Measurements from ENCODE around the gene SND1. TPM values are rescaled to one million over a fixed set of nuclear protein-coding genes. Genes with fewer than 3 reads are reported as not detected.

The SND1 gene
- total and polyA plus RNA-seq, 2 donors (not counting 1 experiment from before 2014, with no cell fraction given), result 44.4 to 165 TPM

- Histone ChIP-seq H4K20me1 (ENCODE audit: control insufficient read depth, insufficient read depth, low read length, poor library complexity, severe bottlenecking) (peaks cover 4% of the 10 kb centered on the region), H2AFZ (ENCODE audit: insufficient read depth, low read depth, low read length, poor library complexity, severe bottlenecking) (no peak overlapping the region), H3K9me3 (ENCODE audit: control extremely low read depth in 1 of 3, control insufficient read depth in 2 of 3, insufficient read depth in 1 of 3, low read length in 2 of 3) (no peaks in the 10 kb centered on the region), H3K4me1 (ENCODE audit: control insufficient read depth in 2 of 2, insufficient read depth in 2 of 2, low read length in 2 of 2) (no peaks in the 10 kb centered on the region), H3K79me2 (ENCODE audit: control insufficient read depth, insufficient read depth, low read length) (no peaks in the 10 kb centered on the region), H3K4me2 (replicated peaks; ENCODE audit: low read depth, low read length, poor library complexity, severe bottlenecking) (no peak overlapping the region), H3K27me3 (replicated peaks in 1 of 4; ENCODE audit: control extremely low read depth in 1 of 4, control insufficient read depth in 3 of 4, insufficient read depth in 4 of 4, low read length in 3 of 4) (no peaks in the 10 kb centered on the region), H3K27ac (ENCODE audit: low read length in 2 of 2) (no peak overlapping the region), H3K4me3 (ENCODE audit: control extremely low read depth in 1 of 5, extremely low read depth in 1 of 5, insufficient read depth in 1 of 5, low read depth in 2 of 5, low read length in 4 of 5) (no peak overlapping the region), H3K9ac (ENCODE audit: low read length) (no peak overlapping the region), H3K36me3 (replicated peaks in 1 of 2; ENCODE audit: control extremely low read depth in 1 of 2, control insufficient read depth in 1 of 2, extremely low read depth in 1 of 2, insufficient read depth in 2 of 2, low read length in 1 of 2) (peaks cover 3 to 84% of the 10 kb centered on the region in 2 experiments)
- no peaks in the 10 kb centered on the region for H3K9me3 Mint-ChIP-seq (ENCODE audit: insufficient read depth)
- TF ChIP-seq EZH2 (IDR thresholded peaks at IDR 0.05; ENCODE audit: borderline replicate concordance, insufficient read depth, low read depth, low read length, poor library complexity, severe bottlenecking), result no peak
- TF ChIP-seq, protein P1, sequence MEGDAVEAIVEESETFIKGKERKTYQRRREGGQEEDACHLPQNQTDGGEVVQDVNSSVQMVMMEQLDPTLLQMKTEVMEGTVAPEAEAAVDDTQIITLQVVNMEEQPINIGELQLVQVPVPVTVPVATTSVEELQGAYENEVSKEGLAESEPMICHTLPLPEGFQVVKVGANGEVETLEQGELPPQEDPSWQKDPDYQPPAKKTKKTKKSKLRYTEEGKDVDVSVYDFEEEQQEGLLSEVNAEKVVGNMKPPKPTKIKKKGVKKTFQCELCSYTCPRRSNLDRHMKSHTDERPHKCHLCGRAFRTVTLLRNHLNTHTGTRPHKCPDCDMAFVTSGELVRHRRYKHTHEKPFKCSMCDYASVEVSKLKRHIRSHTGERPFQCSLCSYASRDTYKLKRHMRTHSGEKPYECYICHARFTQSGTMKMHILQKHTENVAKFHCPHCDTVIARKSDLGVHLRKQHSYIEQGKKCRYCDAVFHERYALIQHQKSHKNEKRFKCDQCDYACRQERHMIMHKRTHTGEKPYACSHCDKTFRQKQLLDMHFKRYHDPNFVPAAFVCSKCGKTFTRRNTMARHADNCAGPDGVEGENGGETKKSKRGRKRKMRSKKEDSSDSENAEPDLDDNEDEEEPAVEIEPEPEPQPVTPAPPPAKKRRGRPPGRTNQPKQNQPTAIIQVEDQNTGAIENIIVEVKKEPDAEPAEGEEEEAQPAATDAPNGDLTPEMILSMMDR (IDR thresholded peaks at IDR 0.05), result no peak
- WGBS (ENCODE audit: insufficient coverage), result 100% methylated on average over 3 of the region's 6 CpGs
- H3K27me3 Mint-ChIP-seq, result no peaks in the 10 kb centered on the region
- intact Hi-C loops (cut with micrococcal nuclease), result no loop called here
- H3K27ac Mint-ChIP-seq, result no peak overlapping the region
- CTCF ChIA-PET, result interaction anchor here (13.3 kb wide), 1 partner anchor 506 kb away, joined by 456 read pairs; no protein-coding TSS in a partner anchor
- no peak for DNase-seq
- ATAC-seq (ENCODE audit: low read depth), result no peak
- H3K4me3 Mint-ChIP-seq, result no peak overlapping the region
- H3K4me1 Mint-ChIP-seq, result no peaks in the 10 kb centered on the region
- POLR2A ChIA-PET, result no interaction called here
Observed at GRCh38 chr7:127702052-127702652, 50.2 kb downstream of the SND1 start.

DNA sequence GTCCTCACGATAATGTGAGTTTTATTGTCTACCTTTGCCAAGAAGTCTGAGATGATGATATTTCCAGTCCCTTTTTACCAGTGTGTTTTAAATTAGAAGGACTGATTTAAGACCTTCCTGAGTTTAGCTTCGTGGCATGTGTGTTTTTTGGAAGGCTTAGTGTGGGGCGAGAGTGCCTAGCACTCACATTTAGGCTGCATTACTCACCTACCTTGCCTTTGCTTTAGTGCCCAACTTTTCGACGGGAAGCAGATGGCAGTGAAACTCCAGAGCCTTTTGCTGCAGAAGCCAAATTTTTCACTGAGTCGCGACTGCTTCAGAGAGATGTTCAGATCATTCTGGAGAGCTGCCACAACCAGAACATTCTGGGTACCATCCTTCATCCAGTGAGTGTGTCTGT lies 50.9 kb downstream of the SND1 start:
- H3K4me2 ChIP-seq (replicated peaks; ENCODE audit: low read depth, low read length, poor library complexity, severe bottlenecking), result no peak overlapping the region
- H3K4me3 Mint-ChIP-seq, result no peak overlapping the region
- no peak for TF ChIP-seq EZH2 (IDR thresholded peaks at IDR 0.05; ENCODE audit: borderline replicate concordance, insufficient read depth, low read depth, low read length, poor library complexity, severe bottlenecking)
- TF ChIP-seq, protein P1 (IDR thresholded peaks at IDR 0.05), result no peak
- no peak overlapping the region for H3K27ac Mint-ChIP-seq
- H3K36me3 ChIP-seq (replicated peaks in 1 of 2; ENCODE audit: control extremely low read depth in 1 of 2, control insufficient read depth in 1 of 2, extremely low read depth in 1 of 2, insufficient read depth in 2 of 2, low read length in 1 of 2), result peaks cover 3 to 85% of the 10 kb centered on the region in 2 experiments
- intact Hi-C loops (cut with micrococcal nuclease), result no loop called here
- no peaks in the 10 kb centered on the region for H3K9me3 Mint-ChIP-seq (ENCODE audit: insufficient read depth)
- H3K27me3 Mint-ChIP-seq, result no peaks in the 10 kb centered on the region
- DNase-seq, result no peak
- H3K27me3 ChIP-seq (replicated peaks in 1 of 4; ENCODE audit: control extremely low read depth in 1 of 4, control insufficient read depth in 3 of 4, insufficient read depth in 4 of 4, low read length in 3 of 4), result no peaks in the 10 kb centered on the region
- POLR2A ChIA-PET, result no interaction called here
- CTCF ChIA-PET, result interaction anchor here (13.3 kb wide), 1 partner anchor 505 kb away, joined by 456 read pairs; no protein-coding TSS in a partner anchor
- no peak overlapping the region for H2AFZ ChIP-seq (ENCODE audit: insufficient read depth, low read depth, low read length, poor library complexity, severe bottlenecking)
- no peaks in the 10 kb centered on the region for H3K9me3 ChIP-seq (ENCODE audit: control extremely low read depth in 1 of 3, control insufficient read depth in 2 of 3, insufficient read depth in 1 of 3, low read length in 2 of 3)
- H4K20me1 ChIP-seq (ENCODE audit: control insufficient read depth, insufficient read depth, low read length, poor library complexity, severe bottlenecking), result no peaks in the 10 kb centered on the region
- no peak for ATAC-seq (ENCODE audit: low read depth)
- H3K4me1 ChIP-seq (ENCODE audit: control insufficient read depth in 2 of 2, insufficient read depth in 2 of 2, low read length in 2 of 2), result no peaks in the 10 kb centered on the region
- no peak overlapping the region for H3K27ac ChIP-seq (ENCODE audit: low read length in 2 of 2)
- no peak overlapping the region for H3K4me3 ChIP-seq (ENCODE audit: control extremely low read depth in 1 of 5, extremely low read depth in 1 of 5, insufficient read depth in 1 of 5, low read depth in 2 of 5, low read length in 4 of 5)
- H3K4me1 Mint-ChIP-seq, result no peaks in the 10 kb centered on the region
- 97% methylated on average over 6 of the region's 7 CpGs for WGBS (ENCODE audit: insufficient coverage)
- no peak overlapping the region for H3K9ac ChIP-seq (ENCODE audit: low read length)
- no peaks in the 10 kb centered on the region for H3K79me2 ChIP-seq (ENCODE audit: control insufficient read depth, insufficient read depth, low read length)

Data from B cell (primary cell).